ENCODE results near the gene RASSF3. TPM values are rescaled to one million over a fixed set of nuclear protein-coding genes. Genes with fewer than 3 reads are reported as not detected.

RASSF3 gene
- total RNA-seq, 4 donors from 2014 or later: 7.3 to 18.7 (median 11.2) TPM

DNA sequence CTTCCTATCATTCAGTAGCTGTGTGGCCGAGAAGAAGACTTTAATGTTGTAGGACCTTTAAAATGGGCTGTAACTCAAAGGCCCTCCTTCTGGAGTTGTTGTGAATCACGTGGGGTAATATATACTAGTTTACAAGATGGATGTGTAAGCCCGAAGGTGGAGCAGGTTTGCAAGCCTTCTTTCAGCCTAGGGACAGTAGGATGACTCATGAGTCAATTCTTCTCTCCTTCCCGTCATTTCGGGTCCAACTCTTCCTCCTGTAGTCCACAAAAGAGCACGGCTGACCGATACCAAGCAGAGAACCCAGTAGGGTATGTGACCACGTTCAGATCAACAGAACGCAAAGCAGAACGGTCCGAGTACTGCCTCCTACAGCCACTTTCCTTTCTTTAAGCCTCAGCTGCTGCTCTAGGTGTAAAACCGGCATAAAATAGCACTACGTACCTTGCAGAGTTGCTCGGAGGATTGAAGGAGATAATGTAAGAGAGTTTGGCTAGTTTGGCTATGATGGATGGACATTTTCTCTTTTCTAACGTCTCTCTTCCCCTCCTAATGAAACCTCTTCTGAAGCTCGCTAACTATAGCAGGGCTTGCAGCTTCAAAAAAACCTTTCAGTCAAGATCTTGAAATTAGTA is 1.3 kb upstream of the RASSF3 start:
- Histone ChIP-seq H3K36me3 (no peaks in the 10 kb centered on the region), H3K9me3 (no peaks in the 10 kb centered on the region), H3K4me1 (peaks cover 3 to 8% of the 10 kb centered on the region in 2 donors), H3K27ac (peak overlapping the region in 2 of 3 donors; percentile 80 to 85), H3K27me3 (no peaks in the 10 kb centered on the region), H3K4me3 (replicated peaks in 1 of 3) (peak overlapping the region in 2 of 3 donors; percentile 36 to 85)
- DNase-seq: peak; percentile 4 to 6
- TF ChIP-seq CTCF (IDR thresholded peaks at IDR 0.05) (no peak), POLR2A (IDR thresholded peaks at IDR 0.05) (no peak)
- intact Hi-C loops (cut with DNase I): no loop called here
- 8 to 11% methylated on average over 16 of the region's 16 CpGs for WGBS, 2 donors

DNA sequence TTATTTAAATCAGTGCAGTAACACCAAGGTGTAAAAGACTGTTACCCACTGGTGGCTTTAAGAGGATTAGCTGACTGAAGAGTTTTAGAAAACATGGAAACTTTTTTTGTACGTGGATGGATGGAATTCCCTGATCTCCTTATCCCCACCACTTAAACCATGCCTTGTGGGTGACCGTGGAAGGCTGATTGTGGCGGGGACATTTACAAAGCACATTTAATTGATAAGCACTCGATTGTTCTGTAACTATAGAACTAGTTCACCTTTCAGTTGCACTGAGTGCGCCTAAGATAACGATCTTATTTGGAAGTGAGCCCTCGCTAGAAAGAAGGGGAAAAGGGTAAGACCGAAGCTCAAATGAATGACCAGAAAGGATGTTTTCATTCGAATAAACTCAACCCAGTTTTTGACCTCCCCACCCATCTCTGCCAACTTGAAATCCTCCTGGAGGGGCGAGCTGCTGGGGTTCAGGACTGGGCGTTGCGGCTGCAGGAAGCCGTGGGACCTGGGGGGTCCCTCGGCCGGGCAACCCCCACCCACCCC is 688 bp upstream of the RASSF3 start:
- Histone ChIP-seq H3K4me3 (replicated peaks in 1 of 3) (peak overlapping the region; percentile 36 to 85 (median 64)), H3K9me3 (no peaks in the 10 kb centered on the region), H3K27ac (peak overlapping the region; percentile 56 to 85 (median 80)), H3K27me3 (no peaks in the 10 kb centered on the region), H3K4me1 (peaks cover 3 to 8% of the 10 kb centered on the region in 2 donors), H3K36me3 (no peaks in the 10 kb centered on the region)
- WGBS, 2 donors: 0 to 2% methylated on average over 9 to 12 of the region's 15 CpGs
- no peak for TF ChIP-seq POLR2A (IDR thresholded peaks at IDR 0.05)
- no peak for TF ChIP-seq CTCF (IDR thresholded peaks at IDR 0.05)
- intact Hi-C loops (cut with DNase I): no loop called here
- DNase-seq: no peak

DNA sequence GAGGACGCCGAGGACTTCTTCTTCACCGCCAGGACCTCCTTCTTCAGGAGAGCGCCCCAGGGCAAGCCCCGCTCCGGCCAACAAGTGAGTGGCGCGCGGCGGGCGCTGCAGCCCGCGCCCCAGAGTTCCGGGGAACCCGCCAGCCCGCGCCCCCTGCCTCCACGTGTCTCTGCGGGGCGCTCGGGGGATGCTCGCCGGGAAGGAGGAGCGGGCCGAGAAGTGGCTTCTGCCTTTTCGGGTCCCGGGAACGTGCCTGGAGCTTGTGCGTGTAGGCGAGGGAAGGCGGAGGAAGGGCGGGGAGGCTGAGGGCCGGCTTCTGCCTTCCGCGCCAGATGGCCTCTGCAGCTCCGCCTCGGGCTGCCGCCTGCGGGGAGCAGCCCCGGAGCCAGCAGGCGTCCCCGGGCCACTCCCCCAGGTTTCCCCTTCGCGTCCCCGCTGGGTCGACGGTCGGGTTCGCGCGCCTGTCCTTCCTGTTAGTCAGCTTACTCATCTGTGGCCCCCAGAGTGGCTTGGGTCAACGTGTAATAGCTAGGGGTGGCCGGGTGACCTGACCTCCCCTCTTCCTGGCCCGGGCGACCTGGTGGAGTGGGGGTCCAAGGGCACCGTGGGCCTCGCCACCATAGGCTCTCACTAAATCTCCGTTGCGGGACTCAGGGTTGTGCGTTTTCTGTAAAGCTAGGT is 505 bp downstream of the RASSF3 start:
- no peaks in the 10 kb centered on the region for H3K36me3 ChIP-seq
- peaks cover 3 to 8% of the 10 kb centered on the region in 2 donors for H3K4me1 ChIP-seq
- intact Hi-C loops (cut with DNase I): no loop called here
- peak overlapping the region; percentile 59 to 92 (median 85) for H3K4me3 ChIP-seq (replicated peaks in 1 of 3)
- TF ChIP-seq POLR2A (IDR thresholded peaks at IDR 0.05) (no peak), CTCF (IDR thresholded peaks at IDR 0.05) (no peak)
- H3K27me3 ChIP-seq: no peaks in the 10 kb centered on the region
- H3K9me3 ChIP-seq: no peaks in the 10 kb centered on the region
- peak; percentile 45 to 52 for DNase-seq
- peak overlapping the region; percentile 52 to 85 (median 83) for H3K27ac ChIP-seq
- WGBS, 2 donors: 0 to 3% methylated on average over 7 to 17 of the region's 60 CpGs

DNA sequence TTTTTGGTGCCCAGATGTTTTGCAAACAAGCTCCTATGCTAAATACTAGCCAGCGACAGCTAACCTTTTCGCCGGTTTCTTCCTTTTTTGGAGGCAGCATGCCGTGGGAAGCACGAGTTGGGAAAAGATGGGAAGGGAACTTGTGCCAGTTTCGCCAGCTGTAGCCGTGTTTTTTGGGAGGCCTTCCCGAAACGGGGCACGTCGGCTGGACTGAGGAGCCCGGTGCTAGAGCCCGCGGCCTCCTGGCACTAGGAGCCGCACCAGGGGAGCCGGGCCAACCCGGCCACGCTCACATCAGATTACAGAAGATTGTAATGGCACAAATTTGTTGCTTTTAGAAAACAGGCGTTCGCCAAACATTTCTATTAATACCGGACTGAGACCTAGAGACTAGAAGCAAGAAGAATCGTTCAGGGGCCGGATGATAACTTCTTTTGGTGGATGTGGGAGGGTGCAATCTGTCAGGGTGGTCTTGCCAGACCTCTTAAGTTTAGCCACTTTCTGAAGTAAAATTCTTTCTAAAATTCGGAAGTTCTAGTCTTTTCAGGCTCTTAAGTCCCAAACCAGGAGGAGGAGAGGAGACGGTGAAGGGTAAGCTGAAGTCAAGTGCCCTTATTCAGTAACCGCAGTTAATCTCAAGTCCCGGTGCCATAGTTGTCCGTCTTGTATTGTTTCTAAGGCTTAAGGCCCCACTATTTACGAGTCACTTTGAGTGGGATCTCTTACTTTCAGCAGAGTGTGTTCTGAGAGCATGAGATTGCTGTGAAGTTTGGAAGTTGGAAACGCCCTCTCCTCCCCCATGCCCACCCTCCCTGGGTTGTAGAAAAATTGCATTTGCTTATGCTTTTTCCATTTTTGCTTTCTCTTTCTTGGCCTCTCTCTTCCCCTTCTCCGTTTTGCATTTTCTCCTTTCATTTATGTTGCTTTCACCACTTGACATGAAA is 1.3 kb downstream of the RASSF3 start:
- H3K27ac ChIP-seq: peak overlapping the region in 2 of 3 donors; percentile 83 to 85
- intact Hi-C loops (cut with DNase I): no loop called here

More for the DNA sequence above, 1.3 kb downstream of the RASSF3 start:
- Histone ChIP-seq H3K27me3 (no peaks in the 10 kb centered on the region), H3K4me3 (replicated peaks in 1 of 3) (peak overlapping the region; percentile 59 to 92 (median 85)), H3K4me1 (peaks cover 3 to 13% of the 10 kb centered on the region in 2 donors), H3K36me3 (no peaks in the 10 kb centered on the region), H3K9me3 (no peaks in the 10 kb centered on the region)
- 10 to 11% methylated on average over 31 of the region's 31 CpGs for WGBS, 2 donors
- no peak for TF ChIP-seq CTCF (IDR thresholded peaks at IDR 0.05)
- TF ChIP-seq POLR2A (IDR thresholded peaks at IDR 0.05): no peak
- DNase-seq: peak; percentile 33 to 35
